Measurements from ENCODE around the gene AFAP1L2. TPM values are rescaled to one million over a fixed set of nuclear protein-coding genes. Genes with fewer than 3 reads are reported as not detected.

The AFAP1L2 gene
- total RNA-seq, 6 experiments from 2014 or later = 0.50 to 2.2 (median 1.1) TPM

GRCh38 chr10:114283091-114283490, 121.2 kb downstream of the AFAP1L2 start:
- no peaks in the 10 kb centered on the region for H3K9me3 ChIP-seq
- DNase-seq (no peak), ATAC-seq (no peak)
- no peak for TF ChIP-seq POLR2A (IDR thresholded peaks at IDR 0.05)
- no peak for TF ChIP-seq CTCF (IDR thresholded peaks at IDR 0.05)
- 85% methylated on average over 7 of the region's 10 CpGs for WGBS (ENCODE audit: insufficient coverage, low coverage, low lambda C conversion rate, missing lambda C conversion rate)
- no peaks in the 10 kb centered on the region for H3K4me1 ChIP-seq
- H3K36me3 ChIP-seq = no peaks in the 10 kb centered on the region
- intact Hi-C loops (cut with DNase I) = no loop called here
- no peak overlapping the region for H3K4me3 ChIP-seq
- no peaks in the 10 kb centered on the region for H3K27me3 ChIP-seq
- H3K27ac ChIP-seq = no peak overlapping the region

GRCh38 chr10:114282526-114282925, 121.8 kb downstream of the AFAP1L2 start:
- TF ChIP-seq CTCF (IDR thresholded peaks at IDR 0.05) (no peak), POLR2A (IDR thresholded peaks at IDR 0.05) (no peak)
- Histone ChIP-seq H3K27me3 (no peaks in the 10 kb centered on the region), H3K36me3 (no peaks in the 10 kb centered on the region), H3K4me3 (no peak overlapping the region), H3K4me1 (no peaks in the 10 kb centered on the region), H3K27ac (no peak overlapping the region), H3K9me3 (no peaks in the 10 kb centered on the region)
- WGBS (ENCODE audit: insufficient coverage, low coverage, low lambda C conversion rate, missing lambda C conversion rate) = no CpG with 5 or more reads among the region's 2 CpGs
- no peak for DNase-seq
- no peak for ATAC-seq
- intact Hi-C loops (cut with DNase I) = no loop called here

- TF ChIP-seq POLR2A (IDR thresholded peaks at IDR 0.05) = no peak
- TF ChIP-seq CTCF (IDR thresholded peaks at IDR 0.05) = no peak
- H3K4me1 ChIP-seq = no peaks in the 10 kb centered on the region
- H3K27me3 ChIP-seq = no peaks in the 10 kb centered on the region
- H3K4me3 ChIP-seq = no peak overlapping the region
- H3K36me3 ChIP-seq = no peaks in the 10 kb centered on the region
- WGBS (ENCODE audit: insufficient coverage, low coverage, low lambda C conversion rate, missing lambda C conversion rate) = 51% methylated on average over 3 of the region's 5 CpGs
- intact Hi-C loops (cut with DNase I) = no loop called here
- DNase-seq = no peak
- H3K27ac ChIP-seq = no peak overlapping the region
- ATAC-seq = no peak
- no peaks in the 10 kb centered on the region for H3K9me3 ChIP-seq
Measured at GRCh38 chr10:114281461-114281860, 122.8 kb downstream of the AFAP1L2 start.

GRCh38 chr10:114281006-114281405, 123.3 kb downstream of the AFAP1L2 start:
- H3K36me3 ChIP-seq = no peaks in the 10 kb centered on the region
- H3K9me3 ChIP-seq = no peaks in the 10 kb centered on the region
- ATAC-seq = no peak
- DNase-seq = no peak
- no peak overlapping the region for H3K4me3 ChIP-seq
- 71% methylated on average over 3 of the region's 7 CpGs for WGBS (ENCODE audit: insufficient coverage, low coverage, low lambda C conversion rate, missing lambda C conversion rate)
- H3K27ac ChIP-seq = no peak overlapping the region
- H3K27me3 ChIP-seq = no peaks in the 10 kb centered on the region
- intact Hi-C loops (cut with DNase I) = no loop called here
- no peak for TF ChIP-seq POLR2A (IDR thresholded peaks at IDR 0.05)
- TF ChIP-seq CTCF (IDR thresholded peaks at IDR 0.05) = no peak
- no peaks in the 10 kb centered on the region for H3K4me1 ChIP-seq

Measured in right lobe of liver (tissue), 6 donors.